Lung (tissue), 12 donors: ENCODE results near the gene ZFYVE26. TPM values are rescaled to one million over a fixed set of nuclear protein-coding genes. Genes with fewer than 3 reads are reported as not detected.
A peak's percentile ranks its signal among the peaks of the same experiment; 100 is the strongest.

Experiments used
- ATAC-seq: fragments of 200-7000 bp; cut with Tn5 transposase; one replicate; pipeline ENCODE4 v1.9.1; 2020; ENCODE audit warnings: moderate number of reproducible peaks; ENCODE audit not compliant: insufficient read depth, low FRiP score
- DNase-seq, 3 donors: peaks; one replicate each; pipeline ENCODE4 v3.0.0-alpha.2; 2013 to 2017
- H3K27ac ChIP-seq, 2 donors: one replicate each; pipeline ENCODE4 v1.5.1; 2013; ENCODE audit warnings: mild to moderate bottlenecking in 2 of 2, moderate library complexity in 2 of 2, control low read depth in 1 of 2, inconsistent platforms in 1 of 2, low read depth in 1 of 2, low read length in 1 of 2
- H3K27me3 ChIP-seq, 3 donors: one replicate each; pipeline ENCODE4 v1.5.1; 2013; ENCODE audit warnings: low read length in 2 of 3; ENCODE audit not compliant: control insufficient read depth in 3 of 3, insufficient read depth in 3 of 3
- H3K36me3 ChIP-seq, 4 donors: one replicate each; pipeline ENCODE4 v1.5.1; 2013; ENCODE audit warnings: low read length in 4 of 4, mild to moderate bottlenecking in 1 of 4, moderate library complexity in 1 of 4; ENCODE audit not compliant: control insufficient read depth in 4 of 4, insufficient read depth in 4 of 4
- H3K4me1 ChIP-seq, 5 donors: one replicate each; pipeline ENCODE4 v1.5.1; 2013; ENCODE audit warnings: low read length in 5 of 5, mild to moderate bottlenecking in 2 of 5, moderate library complexity in 1 of 5; ENCODE audit not compliant: control insufficient read depth in 5 of 5, insufficient read depth in 5 of 5
- H3K4me3 ChIP-seq: one replicate; pipeline ENCODE4 v1.5.1; 2013; ENCODE audit warnings: mild to moderate bottlenecking, control low read depth, moderate library complexity
- H3K9ac ChIP-seq, 2 donors: one replicate each; pipeline ENCODE4 v1.5.1; 2013; ENCODE audit warnings: low read length in 2 of 2, control low read depth in 1 of 2; ENCODE audit not compliant: insufficient read depth in 1 of 2
- H3K9me3 ChIP-seq, 4 donors: one replicate each; pipeline ENCODE4 v1.5.1; 2013; ENCODE audit warnings: low read length in 3 of 4, mild to moderate bottlenecking in 1 of 4, moderate library complexity in 1 of 4; ENCODE audit not compliant: control insufficient read depth in 4 of 4, insufficient read depth in 3 of 4
- CTCF ChIP-seq: IDR thresholded peaks from 2 replicates; pipeline ENCODE4 v1.5.1; 2012; ENCODE audit warnings: mild to moderate bottlenecking; ENCODE audit errors: control extremely low read depth, extremely low read depth
- WGBS, 2 donors: extraction: QIAGEN DNeasy Blood & Tissue Kit; methylation state at CpG; one replicate each; pipeline ENCODE4 v1.1.7; 2013; 5-methylcytosine and 5-hydroxymethylcytosine counted together
- polyA plus RNA-seq, 2 donors: library from polyadenylated mRNA; stranded (reverse); fragments of 200-250 nt; gene quantifications; one replicate each; pipeline ENCODE4 v1.2.1, GENCODE V29; 2013
- total RNA-seq, 2 donors: library from RNA; depleted of rRNA in 1 of 2; stranded (reverse); fragments of >200 nt in 1 of 2; gene quantifications; one replicate each; pipeline ENCODE4 v1.2.1, GENCODE V29; 2014 to 2021
- donor health status: control.
- donor health status: control.
- donor health status: Bipolar disorder and iron deficiency.
- donor health status: healthy.
- donor health status: DM: yes; HTN: yes; CAD: no.

The ZFYVE26 gene
- total and polyA plus RNA-seq, 4 donors = 6.8 to 50.6 (median 22.0) TPM

GRCh38 chr14:67857778-67858350, 41.5 kb upstream of the ZFYVE26 start:
- H3K4me1 ChIP-seq = no peaks in the 10 kb centered on the region
- no peak overlapping the region for H3K27ac ChIP-seq
- no peaks in the 10 kb centered on the region for H3K27me3 ChIP-seq
- DNase-seq = no peak
- no peak overlapping the region for H3K4me3 ChIP-seq
- no peak for ATAC-seq
- no peak overlapping the region for H3K9ac ChIP-seq
- 95 to 96% methylated on average over 20 of the region's 20 CpGs for WGBS, 2 donors
- no peaks in the 10 kb centered on the region for H3K9me3 ChIP-seq
- H3K36me3 ChIP-seq = no peaks in the 10 kb centered on the region
- TF ChIP-seq CTCF = no peak

GRCh38 chr14:67856827-67857226, 40.4 kb upstream of the ZFYVE26 start:
- 57 to 72% methylated on average over 2 of the region's 2 CpGs for WGBS, 2 donors
- ATAC-seq = no peak

GRCh38 chr14:67853715-67854114, 37.3 kb upstream of the ZFYVE26 start:
- Histone ChIP-seq H3K27ac (no peak overlapping the region), H3K9me3 (no peaks in the 10 kb centered on the region), H3K9ac (no peak overlapping the region), H3K36me3 (no peaks in the 10 kb centered on the region), H3K27me3 (no peaks in the 10 kb centered on the region), H3K4me1 (no peaks in the 10 kb centered on the region), H3K4me3 (no peak overlapping the region)
- WGBS, 2 donors = 39 to 64% methylated on average over 3 of the region's 3 CpGs
- ATAC-seq = peak; percentile 15
- no peak for TF ChIP-seq CTCF
- no peak for DNase-seq

More at GRCh38 chr14:67856827-67857226, 40.4 kb upstream of the ZFYVE26 start:
- no peaks in the 10 kb centered on the region for H3K27me3 ChIP-seq
- H3K9ac ChIP-seq = no peak overlapping the region
- no peak for TF ChIP-seq CTCF
- no peaks in the 10 kb centered on the region for H3K4me1 ChIP-seq
- DNase-seq = peak in 2 of 3 donors; percentile 41 to 63
- no peak overlapping the region for H3K27ac ChIP-seq
- no peak overlapping the region for H3K4me3 ChIP-seq
- H3K36me3 ChIP-seq = no peaks in the 10 kb centered on the region
- no peaks in the 10 kb centered on the region for H3K9me3 ChIP-seq
